Stomach smooth muscle (tissue), 2 donors: ENCODE results near the gene TOMM34.

Experiments used
- H3K27ac ChIP-seq: one replicate; pipeline ENCODE4 v1.7.0; 2013; ENCODE audit warnings: mild to moderate bottlenecking, low read length, inconsistent platforms
- H3K27me3 ChIP-seq, 2 donors: one replicate each; pipeline ENCODE4 v1.7.0; 2013; ENCODE audit warnings: low read length in 2 of 2; ENCODE audit not compliant: insufficient read depth in 2 of 2, control insufficient read depth in 1 of 2
- H3K36me3 ChIP-seq, 2 donors: one replicate each; pipeline ENCODE4 v1.7.0; 2013; ENCODE audit warnings: low read length in 2 of 2; ENCODE audit not compliant: control insufficient read depth in 2 of 2, insufficient read depth in 2 of 2
- H3K4me1 ChIP-seq: one replicate; pipeline ENCODE4 v1.7.0; 2013; ENCODE audit warnings: low read length; ENCODE audit not compliant: control insufficient read depth, insufficient read depth
- H3K4me3 ChIP-seq, 2 donors: one replicate each; pipeline ENCODE4 v1.7.0; 2013; ENCODE audit warnings: low read length in 2 of 2
- H3K9ac ChIP-seq, 2 donors: one replicate each; pipeline ENCODE4 v1.7.0; 2013; ENCODE audit warnings: low read length in 2 of 2, mild to moderate bottlenecking in 1 of 2
- H3K9me3 ChIP-seq, 2 donors: one replicate each; pipeline ENCODE4 v1.7.0; 2013; ENCODE audit warnings: low read length in 2 of 2; ENCODE audit not compliant: control insufficient read depth in 2 of 2
- donor health status: healthy.
- donor health status: Pancreatic carcinoma.

The TOMM34 gene

DNA sequence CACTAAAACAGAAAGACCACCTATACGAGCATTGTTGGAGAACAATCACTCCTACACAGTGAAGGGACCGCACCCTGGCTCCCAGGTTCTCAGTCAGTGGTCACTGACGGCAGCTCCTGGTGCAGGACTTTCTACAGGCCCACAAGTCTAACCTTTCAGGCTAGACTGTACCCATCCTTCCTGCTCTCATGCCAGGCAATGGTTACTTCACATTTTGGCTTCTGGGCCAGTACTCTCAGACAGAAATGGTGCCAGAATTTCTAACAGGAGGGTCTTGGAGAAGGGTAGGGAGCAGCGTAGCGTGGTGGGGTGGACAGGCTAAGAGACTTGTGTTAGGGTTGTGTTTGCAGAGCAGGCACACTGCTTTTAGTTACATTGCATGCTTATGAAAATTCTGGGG lies 12.1 kb downstream of the TOMM34 start:
- H3K27me3 ChIP-seq = no peaks in the 10 kb centered on the region
- H3K4me3 ChIP-seq = no peak overlapping the region
- H3K9me3 ChIP-seq = no peaks in the 10 kb centered on the region
- no peak overlapping the region for H3K27ac ChIP-seq
- H3K9ac ChIP-seq = no peak overlapping the region
- H3K36me3 ChIP-seq = peaks cover 52 to 61% of the 10 kb centered on the region in 2 donors
- H3K4me1 ChIP-seq = no peaks in the 10 kb centered on the region

DNA sequence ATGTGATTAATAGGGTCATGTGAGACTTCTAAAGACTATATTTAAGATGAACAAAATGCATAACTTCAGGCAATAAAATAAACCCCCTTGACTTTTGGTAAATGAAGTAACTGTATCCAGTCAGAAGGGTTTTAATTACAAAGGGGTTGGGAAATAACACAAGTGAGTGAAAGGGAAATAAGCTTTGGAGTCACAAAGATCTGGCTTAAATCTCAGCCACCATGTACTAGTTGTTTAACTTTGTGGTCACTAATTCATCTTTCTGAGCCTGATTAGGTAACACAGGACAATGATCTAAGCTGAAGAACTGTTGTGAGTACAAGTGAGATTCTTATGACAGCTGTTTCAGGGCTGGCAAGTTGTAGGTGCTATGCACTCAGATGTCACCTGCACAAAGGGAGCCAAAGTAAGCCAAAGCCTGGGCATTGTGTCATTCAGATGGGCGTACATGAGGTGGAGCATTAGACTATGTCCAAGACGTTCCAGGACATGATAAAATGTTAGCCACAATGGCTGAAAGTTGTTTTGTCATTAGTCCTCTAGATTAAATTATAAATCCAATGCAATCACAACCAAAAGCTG lies 13.8 kb downstream of the TOMM34 start:
- Histone ChIP-seq H3K9ac (no peak overlapping the region), H3K36me3 (peaks cover 52 to 62% of the 10 kb centered on the region in 2 donors), H3K4me3 (no peak overlapping the region), H3K27me3 (no peaks in the 10 kb centered on the region), H3K27ac (no peak overlapping the region), H3K4me1 (no peaks in the 10 kb centered on the region), H3K9me3 (no peaks in the 10 kb centered on the region)

DNA sequence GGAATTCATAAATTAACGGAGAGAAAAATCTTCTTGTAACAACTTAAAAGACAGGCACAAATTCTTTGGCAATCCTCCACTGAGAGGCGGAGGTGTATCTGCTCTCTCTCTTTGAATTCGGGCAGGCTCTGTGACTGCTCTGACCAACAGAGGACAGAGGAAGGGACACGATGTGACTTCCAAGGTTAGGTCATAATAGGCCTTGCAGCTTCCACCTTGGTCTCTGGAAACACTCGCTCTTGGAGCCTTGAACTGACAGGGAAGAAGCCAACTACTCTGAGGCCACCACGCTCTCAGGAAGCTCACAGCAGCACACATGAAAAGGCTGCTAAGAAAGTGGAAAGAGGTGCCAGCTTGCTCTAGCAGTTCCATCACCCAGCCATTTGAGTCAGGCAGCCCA lies 14.9 kb downstream of the TOMM34 start:
- Histone ChIP-seq H3K9ac (no peak overlapping the region), H3K9me3 (no peaks in the 10 kb centered on the region), H3K27ac (no peak overlapping the region), H3K4me1 (no peaks in the 10 kb centered on the region), H3K36me3 (peaks cover 49 to 58% of the 10 kb centered on the region in 2 donors), H3K4me3 (no peak overlapping the region), H3K27me3 (no peaks in the 10 kb centered on the region)

DNA sequence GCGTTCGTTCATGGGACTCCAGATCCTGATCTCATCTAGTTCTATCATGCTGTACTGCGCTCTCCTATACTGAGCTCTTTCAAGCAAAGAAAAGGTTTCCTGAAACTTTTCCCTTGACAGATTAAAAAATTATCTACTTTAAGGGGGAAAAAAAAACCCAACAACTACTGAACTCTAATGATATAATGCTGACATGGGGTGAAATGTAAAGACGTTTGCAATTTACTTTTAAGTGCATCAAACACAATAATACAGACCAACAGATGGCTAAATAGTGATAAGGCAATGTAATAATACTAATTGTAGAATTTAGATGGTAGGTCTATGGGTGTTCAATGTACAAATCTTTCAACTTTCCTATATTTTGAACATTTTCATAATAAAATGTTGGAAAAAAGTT lies 16.4 kb downstream of the TOMM34 start:
- H3K9ac ChIP-seq = no peak overlapping the region
- H3K9me3 ChIP-seq = no peaks in the 10 kb centered on the region
- H3K4me3 ChIP-seq = no peak overlapping the region
- H3K36me3 ChIP-seq = peaks cover 44 to 47% of the 10 kb centered on the region in 2 donors
- no peaks in the 10 kb centered on the region for H3K4me1 ChIP-seq
- H3K27ac ChIP-seq = no peak overlapping the region
- no peaks in the 10 kb centered on the region for H3K27me3 ChIP-seq

DNA sequence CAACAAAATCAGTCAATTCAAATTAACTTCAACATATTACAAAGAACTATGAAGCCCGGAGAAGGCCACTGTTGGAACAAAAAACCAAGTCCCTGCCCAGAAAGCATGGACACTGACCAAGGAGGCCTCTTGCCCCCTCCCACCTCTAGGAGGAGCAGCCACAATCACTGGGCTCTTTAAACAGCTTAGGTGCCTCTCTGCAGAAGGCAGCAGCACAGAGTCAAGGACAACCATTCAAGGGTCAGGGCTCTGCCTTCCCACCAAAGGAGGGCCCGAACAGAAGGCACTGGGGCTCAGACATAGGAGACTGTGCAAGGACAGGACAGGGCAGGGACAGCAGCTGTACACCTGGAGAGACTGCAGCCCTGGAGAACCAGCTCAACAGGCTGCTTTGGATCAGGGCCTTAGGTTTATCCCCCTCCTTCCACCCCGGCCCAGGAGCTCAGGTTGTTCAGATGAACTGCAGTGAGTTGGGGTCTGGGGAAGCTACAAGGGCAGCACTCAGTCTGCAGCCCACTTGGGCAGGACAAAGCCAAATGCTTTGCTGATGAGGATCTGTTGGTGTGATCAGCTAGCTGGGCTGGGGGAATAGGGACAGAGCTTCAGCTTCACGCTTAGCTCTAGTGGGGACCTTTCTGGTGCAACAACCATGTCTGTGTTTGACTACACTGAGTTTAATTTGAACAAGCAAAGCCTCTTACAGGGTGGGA lies 17.8 kb downstream of the TOMM34 start:
- H3K27ac ChIP-seq = no peak overlapping the region
- no peak overlapping the region for H3K4me3 ChIP-seq
- no peaks in the 10 kb centered on the region for H3K4me1 ChIP-seq
- H3K36me3 ChIP-seq = peaks cover 35 to 42% of the 10 kb centered on the region in 2 donors
- no peaks in the 10 kb centered on the region for H3K27me3 ChIP-seq
- H3K9ac ChIP-seq = no peak overlapping the region
- H3K9me3 ChIP-seq = no peaks in the 10 kb centered on the region

DNA sequence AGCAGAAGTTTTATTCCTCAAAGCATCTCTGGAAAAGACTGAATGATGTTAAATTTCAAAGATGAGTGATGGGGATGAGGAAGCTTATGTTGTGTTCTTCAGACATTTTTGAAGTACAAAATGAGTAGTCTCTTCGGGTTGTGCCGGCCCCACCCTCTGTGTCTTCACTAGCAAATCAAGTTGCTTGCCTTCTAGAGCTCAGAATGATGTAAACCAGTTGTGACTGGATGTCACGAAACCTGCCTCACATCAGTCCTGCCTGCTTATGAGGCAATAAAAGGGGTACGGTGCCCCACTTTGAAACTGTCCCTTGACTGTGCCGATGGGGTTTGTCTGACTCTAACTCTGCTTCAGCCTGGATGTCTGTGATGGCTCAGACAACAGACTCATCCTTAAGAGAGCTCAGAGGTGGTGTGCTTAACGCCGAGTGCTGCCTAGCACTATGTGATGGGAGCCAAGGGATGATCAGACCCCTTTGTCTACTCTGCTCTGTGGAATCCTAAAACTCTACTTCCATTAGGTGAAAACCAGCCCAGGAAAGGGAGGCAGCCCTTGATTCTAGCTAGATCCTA lies 19.0 kb downstream of the TOMM34 start:
- H3K4me1 ChIP-seq = no peaks in the 10 kb centered on the region
- no peak overlapping the region for H3K9ac ChIP-seq
- H3K9me3 ChIP-seq = no peaks in the 10 kb centered on the region
- H3K36me3 ChIP-seq = peaks cover 31 to 39% of the 10 kb centered on the region in 2 donors
- no peak overlapping the region for H3K4me3 ChIP-seq
- no peaks in the 10 kb centered on the region for H3K27me3 ChIP-seq
- no peak overlapping the region for H3K27ac ChIP-seq

DNA sequence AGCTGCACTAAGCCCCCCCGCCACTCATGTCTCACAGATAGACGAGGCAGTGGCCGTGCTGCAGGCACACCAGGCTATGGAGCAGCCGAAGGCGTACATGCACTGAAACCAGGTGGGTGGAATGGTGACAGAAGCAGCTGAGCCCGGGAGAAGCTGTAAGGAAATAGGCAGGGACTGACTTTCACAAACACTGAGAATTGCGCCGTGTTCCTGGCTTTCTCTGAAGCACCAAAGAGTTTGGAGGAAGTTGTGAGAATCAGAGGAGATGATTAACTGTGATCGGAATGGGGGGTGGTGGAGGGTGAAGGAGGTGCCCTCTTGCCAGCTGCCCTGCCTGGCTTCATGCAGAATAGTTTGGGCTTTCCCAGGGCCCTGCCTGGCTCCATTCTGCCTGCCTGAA lies 21.6 kb downstream of the TOMM34 start:
- Histone ChIP-seq H3K27me3 (no peaks in the 10 kb centered on the region), H3K27ac (no peak overlapping the region), H3K9ac (no peak overlapping the region), H3K4me3 (no peak overlapping the region), H3K9me3 (no peaks in the 10 kb centered on the region), H3K36me3 (peaks cover 23 to 34% of the 10 kb centered on the region in 2 donors), H3K4me1 (no peaks in the 10 kb centered on the region)

DNA sequence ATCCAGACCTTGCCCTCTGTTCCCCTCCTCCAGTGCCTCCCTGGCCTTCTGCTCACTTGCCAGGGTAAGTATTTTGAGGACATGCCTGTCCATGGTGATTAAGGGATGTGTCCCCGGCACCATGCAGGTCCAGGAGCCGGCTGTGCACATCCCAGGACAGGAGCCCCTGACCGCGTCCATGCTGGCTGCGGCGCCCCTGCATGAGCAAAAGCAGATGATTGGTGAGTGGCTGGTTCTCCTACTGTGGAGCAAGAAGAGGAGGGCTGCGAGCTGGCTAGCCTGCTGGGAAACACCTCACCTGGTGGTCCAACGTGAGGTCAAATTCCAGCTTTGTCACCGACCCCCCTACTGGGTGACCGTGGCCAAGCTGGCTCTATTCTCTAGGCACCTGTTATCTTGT lies 23.7 kb downstream of the TOMM34 start:
- H3K4me3 ChIP-seq = no peak overlapping the region
- H3K4me1 ChIP-seq = no peaks in the 10 kb centered on the region
- peaks cover 7 to 16% of the 10 kb centered on the region in 2 donors for H3K36me3 ChIP-seq
- no peaks in the 10 kb centered on the region for H3K27me3 ChIP-seq
- H3K9ac ChIP-seq = no peak overlapping the region
- no peaks in the 10 kb centered on the region for H3K9me3 ChIP-seq
- H3K27ac ChIP-seq = no peak overlapping the region

DNA sequence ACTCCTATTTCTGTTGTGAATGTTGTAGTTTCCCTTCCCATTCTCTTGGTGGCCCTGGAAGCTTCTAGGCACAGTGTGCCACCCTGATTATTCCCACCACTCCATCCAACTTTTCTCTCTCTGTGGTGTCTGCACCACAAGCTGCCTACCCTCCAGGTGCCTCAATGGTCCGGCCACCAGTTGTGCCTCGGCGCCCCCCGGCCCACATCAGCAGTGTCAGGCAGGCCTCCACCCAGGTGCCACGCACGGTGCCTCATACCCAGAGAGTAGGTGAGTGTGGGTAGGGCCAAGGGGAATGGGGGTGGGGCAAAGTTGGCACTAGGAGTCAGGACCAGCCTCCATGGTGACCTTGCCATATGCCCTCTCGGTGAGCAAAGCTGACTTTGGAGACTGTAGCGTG lies 27.3 kb downstream of the TOMM34 start:
- Histone ChIP-seq H3K4me1 (no peaks in the 10 kb centered on the region), H3K36me3 (peaks cover 0 to 6% of the 10 kb centered on the region in 2 donors), H3K27me3 (no peaks in the 10 kb centered on the region), H3K9me3 (no peaks in the 10 kb centered on the region), H3K27ac (no peak overlapping the region), H3K9ac (no peak overlapping the region), H3K4me3 (no peak overlapping the region)

DNA sequence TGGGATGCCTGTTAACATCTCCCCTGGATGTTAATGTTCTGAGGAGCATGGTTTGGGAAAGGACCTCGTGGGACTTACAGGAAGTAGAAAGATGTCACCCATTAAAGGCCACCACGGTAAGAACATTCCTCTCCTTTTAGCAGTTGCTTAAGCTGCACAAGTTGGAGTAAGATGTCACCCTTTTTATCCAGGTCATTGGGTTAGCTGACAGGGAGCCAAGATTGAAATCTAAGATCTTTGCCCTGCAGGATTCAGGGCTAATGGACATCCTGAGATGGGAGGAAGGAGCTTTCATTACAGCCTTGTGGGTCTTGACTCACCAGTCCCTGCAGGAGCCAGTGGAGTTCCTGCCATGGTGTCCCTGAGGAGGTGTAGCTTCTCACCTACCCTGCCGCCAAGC lies 28.3 kb downstream of the TOMM34 start:
- no peak overlapping the region for H3K9ac ChIP-seq
- peaks cover 0 to 6% of the 10 kb centered on the region in 2 donors for H3K36me3 ChIP-seq
- H3K27ac ChIP-seq = no peak overlapping the region
- H3K4me3 ChIP-seq = no peak overlapping the region
- H3K27me3 ChIP-seq = no peaks in the 10 kb centered on the region
- H3K9me3 ChIP-seq = no peaks in the 10 kb centered on the region
- no peaks in the 10 kb centered on the region for H3K4me1 ChIP-seq
